ENCODE measurements around the gene TRPM7.

The TRPM7 gene

GRCh38 chr15:50558012-50558411 is 128.6 kb downstream of the TRPM7 start:
- DNase-seq: no peak

DNA sequence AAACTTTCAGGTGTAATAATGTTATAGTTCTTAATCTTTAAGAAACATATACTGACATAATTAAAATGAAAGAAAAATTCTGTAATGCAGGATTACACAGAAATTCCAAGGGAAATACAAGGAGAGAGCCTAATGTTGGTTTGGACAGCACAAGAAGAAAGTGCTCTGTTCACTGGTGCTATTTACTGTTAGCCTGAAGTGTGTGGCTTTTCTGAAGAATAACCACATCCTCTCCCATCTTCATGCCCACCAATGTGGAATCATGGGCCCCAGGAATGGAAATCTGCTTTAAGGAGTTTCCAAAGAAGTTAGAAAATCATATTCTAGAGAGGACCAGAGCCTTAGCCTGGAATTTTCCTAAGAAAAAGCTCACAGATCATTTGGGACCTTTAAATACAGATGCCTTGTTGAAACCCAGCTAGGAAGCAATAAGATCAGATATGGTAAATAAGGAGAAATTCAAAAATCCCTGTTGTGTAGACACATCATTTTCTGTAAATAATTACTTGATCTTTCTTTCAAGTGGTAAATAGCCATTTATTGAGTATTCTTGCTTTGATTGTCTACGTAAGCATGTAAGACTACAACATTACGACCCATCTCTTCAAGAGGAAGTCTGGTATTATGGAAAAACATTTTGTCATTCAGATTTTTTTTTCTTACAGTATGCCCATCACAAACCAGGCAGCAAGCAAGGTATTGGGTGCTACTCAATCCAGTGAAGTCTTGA is 129.8 kb downstream of the TRPM7 start:
- DNase-seq: no peak

GRCh38 chr15:50552238-50552637 is 134.4 kb downstream of the TRPM7 start:
- no peak for DNase-seq

DNA sequence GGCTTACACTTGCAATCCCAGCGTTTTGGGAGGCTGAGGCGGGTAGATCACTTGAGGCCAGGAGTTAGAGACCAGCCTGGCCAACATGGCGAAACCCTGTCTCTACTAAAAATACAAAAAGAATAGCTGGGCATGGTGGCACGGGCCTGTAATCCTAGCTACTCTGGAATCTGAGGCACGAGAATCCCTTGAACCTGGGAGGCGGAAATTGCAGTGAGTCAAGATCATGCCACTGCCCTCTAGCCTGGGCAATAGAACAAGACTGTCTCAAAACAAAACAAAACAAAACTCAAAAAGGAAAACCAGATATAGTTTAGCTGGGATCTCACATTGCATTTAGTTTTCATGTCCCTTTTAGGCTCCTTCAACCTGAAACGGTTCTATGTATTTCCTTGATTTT is 137.3 kb downstream of the TRPM7 start:
- no peak for DNase-seq

- no peak for DNase-seq
Observed at GRCh38 chr15:50546566-50546965, 140.0 kb downstream of the TRPM7 start, which contains the start of gene USP50. TSS of gene USP50 (minus strand) at chr15:50546666. CDS start at chr15:50546525, 141 bp downstream.

DNA sequence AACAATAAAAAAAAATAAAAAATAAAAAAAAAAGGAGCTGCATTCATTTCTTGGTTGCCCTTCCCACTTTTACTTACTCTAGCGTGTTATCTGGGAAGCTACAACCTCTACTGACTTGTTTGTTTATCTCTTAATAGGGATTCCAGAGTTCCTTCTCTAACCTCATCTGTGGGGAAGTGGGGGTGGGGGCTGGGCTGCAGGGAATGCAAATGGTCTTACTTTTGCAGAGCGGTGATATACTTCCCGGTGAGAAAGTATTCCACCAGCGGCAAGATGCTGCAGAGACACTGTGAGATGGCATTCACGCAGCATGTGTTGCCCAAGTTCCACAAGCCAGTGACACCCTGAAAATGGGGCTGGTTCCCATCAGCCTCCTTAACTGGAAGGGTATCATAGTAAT is 142.2 kb downstream of the TRPM7 start:
- DNase-seq: no peak

GRCh38 chr15:50543556-50543955 is 143.0 kb downstream of the TRPM7 start:
- no peak for DNase-seq

DNA sequence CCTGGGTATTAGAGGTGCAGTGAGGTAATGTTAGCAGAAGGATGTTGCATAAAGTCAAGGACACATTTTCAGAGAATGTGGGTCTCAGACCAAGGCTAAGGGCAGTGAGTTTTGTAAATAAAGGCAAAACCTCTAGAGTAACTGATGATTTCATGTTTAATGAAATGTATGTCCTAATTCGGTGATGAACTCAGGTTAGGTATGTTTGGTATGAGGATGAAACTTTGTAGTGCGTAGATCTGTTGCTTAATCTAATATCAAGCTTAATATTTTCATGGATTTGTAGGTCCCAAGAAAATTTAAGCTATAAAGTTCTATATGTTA is 143.7 kb downstream of the TRPM7 start:
- no peak for DNase-seq

DNA sequence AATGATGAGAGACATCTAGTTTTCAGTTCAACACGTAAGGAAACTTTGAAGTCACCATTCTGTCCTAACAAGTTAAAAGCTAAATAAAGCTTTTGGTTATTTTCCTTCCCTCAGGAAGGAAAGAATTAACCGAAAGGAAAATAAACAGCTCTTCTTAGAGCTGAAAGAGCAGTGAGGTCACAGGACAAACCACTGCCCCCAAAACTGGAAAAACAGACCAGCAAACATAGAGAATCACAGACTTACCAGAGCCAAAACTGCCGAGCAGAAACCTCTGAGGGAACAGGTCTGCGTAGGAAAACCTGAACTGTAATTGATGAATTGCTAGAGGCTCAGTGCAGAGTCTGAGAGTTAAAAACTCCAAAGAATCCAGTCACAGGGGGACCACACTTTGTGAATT is 154.8 kb downstream of the TRPM7 start:
- no peak for DNase-seq

GRCh38 chr15:50531163-50531562 is 155.4 kb downstream of the TRPM7 start:
- DNase-seq: no peak

GRCh38 chr15:50523851-50524251 is 162.7 kb downstream of the TRPM7 start:
- no peak for DNase-seq

- DNase-seq: no peak
Observed at GRCh38 chr15:50519740-50520425, 166.7 kb downstream of the TRPM7 start.

- no peak for DNase-seq
Observed at GRCh38 chr15:50513001-50513400, 173.6 kb downstream of the TRPM7 start.
